GM12873 (cell line): Measurements from ENCODE around the gene TSHR.

Source experiments
- CTCF ChIP-seq: IDR thresholded peaks from 2 replicates; pipeline ENCODE4 v1.5.1; 2012; ENCODE audit warnings: low read depth, mild to moderate bottlenecking, moderate library complexity, low read length, control low read depth; ENCODE audit not compliant: insufficient read depth; ENCODE audit errors: missing control alignments

The TSHR gene

DNA sequence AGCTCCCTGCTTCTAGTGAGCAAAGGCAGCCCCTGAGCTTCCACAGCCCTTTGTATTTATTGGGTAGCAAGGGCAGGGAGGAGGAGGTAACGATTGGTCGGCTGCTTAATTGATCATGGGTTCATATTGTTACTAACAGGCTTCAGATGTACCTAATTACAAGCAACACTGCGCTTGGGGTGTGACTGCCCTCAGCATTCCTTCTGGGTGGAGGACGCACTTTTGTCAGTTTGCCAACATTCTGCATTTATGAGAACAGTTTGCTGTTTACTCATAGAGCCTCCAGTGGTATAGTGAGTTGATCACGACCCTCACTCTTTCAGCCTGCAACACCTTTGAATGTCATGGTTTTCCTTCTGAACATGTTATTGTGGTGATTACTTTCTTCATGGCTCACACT, 9.6 kb downstream of the TSHR start:
- no peak for TF ChIP-seq CTCF

GRCh38 chr14:80973931-80974641, 18.7 kb downstream of the TSHR start:
- no peak for TF ChIP-seq CTCF

- no peak for TF ChIP-seq CTCF
Measured at GRCh38 chr14:80974679-80975078, 19.3 kb downstream of the TSHR start.

DNA sequence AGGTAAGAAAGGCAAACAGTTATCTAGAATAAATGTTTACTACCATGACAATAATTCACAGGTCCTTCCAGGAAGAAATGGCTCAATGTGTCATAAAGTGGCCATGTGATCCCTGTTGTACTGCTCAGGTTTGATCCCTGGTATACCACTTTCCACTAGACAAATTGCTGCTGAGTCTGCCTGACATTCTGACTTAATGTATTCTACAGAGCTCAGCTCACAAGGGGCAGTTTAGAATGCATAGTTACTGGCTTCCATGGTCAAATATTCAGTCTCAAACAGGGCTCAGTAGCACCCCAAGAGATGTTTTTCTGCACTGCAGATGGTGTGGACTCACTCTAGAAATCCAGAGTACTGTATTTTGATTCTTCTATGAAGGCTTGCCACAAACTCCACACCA, 21.8 kb downstream of the TSHR start:
- TF ChIP-seq CTCF: peak; percentile 46

GRCh38 chr14:80978403-80978802, 23.0 kb downstream of the TSHR start:
- no peak for TF ChIP-seq CTCF

DNA sequence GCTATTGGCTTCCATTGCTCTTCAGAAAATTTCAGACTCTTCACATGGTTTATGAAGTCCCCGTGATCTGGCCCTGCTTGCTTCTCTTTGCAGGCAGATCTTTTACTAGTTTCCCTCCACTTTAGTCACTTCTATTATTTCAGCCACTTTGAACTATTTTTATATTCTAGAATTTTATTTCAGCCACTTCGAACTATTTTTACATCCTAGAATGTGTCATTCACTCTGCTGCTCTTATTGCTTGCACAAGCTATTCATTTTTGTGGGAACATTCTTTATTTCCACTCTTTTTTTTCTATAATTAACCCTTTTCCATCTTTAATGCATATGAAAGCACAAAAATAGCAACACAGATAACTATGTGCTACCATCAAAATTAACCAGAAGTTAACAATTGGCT, 24.5 kb downstream of the TSHR start:
- TF ChIP-seq CTCF: no peak

GRCh38 chr14:80981156-80981555, 25.7 kb downstream of the TSHR start:
- no peak for TF ChIP-seq CTCF

DNA sequence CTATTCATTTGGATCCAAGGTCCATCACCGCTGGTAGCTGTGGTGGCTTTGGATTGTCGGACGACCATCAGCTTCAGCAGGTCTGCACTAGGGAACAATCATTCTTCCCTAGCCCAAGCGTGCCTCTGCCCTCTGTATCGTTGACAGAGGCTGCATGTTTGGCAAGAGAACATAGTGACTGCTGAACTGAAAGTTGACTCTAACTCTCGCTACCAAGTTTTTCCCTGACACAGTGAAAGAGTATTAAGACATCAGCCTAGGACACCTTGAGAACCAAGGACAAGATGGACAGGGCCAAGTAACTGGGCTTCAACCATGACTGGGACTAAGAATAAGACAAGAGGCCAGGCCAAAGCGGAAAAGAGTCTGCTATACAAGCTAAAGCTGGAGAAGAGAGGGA, 26.3 kb downstream of the TSHR start:
- TF ChIP-seq CTCF: no peak
